Measurements from ENCODE around the gene PLA2G2F.

- TF ChIP-seq EP300 (IDR thresholded peaks at IDR 0.05; ENCODE audit: low read depth) (no peak), CTCF (IDR thresholded peaks at IDR 0.05) (peak in 2 of 5 experiments; percentile 17 to 31)
Measured at GRCh38 chr1:20152599-20152930, 13.4 kb downstream of the PLA2G2F start.

All from transverse colon (tissue), 3 donors.